PC-9 (cell line): Measurements from ENCODE around the gene XPC. TPM values are rescaled to one million over a fixed set of nuclear protein-coding genes. Genes with fewer than 3 reads are reported as not detected.

ENCODE experiments used
- BruUV-seq: library from RNA; stranded (reverse); fragments of 400-500 nt; replicated peaks from 2 replicates; lab custom pipeline; 2021; lab: Mats Ljungman, UMichigan
- CTCF ChIA-PET: fragments of 300-600 bp; sonication (Branson Sonifier 250); formaldehyde crosslinking; loops from one replicate; lab custom pipeline; 2022; ENCODE audit warnings: antibody characterized with exemption; lab: Charles Lee
- POLR2A ChIA-PET: fragments of 300-600 bp; sonication (Branson Sonifier 250); formaldehyde crosslinking; loops from one replicate; lab custom pipeline; 2022; ENCODE audit warnings: antibody characterized with exemption; ENCODE audit not compliant: unreplicated experiment; lab: Charles Lee
- DNase-seq, 2 experiments: peaks; one replicate each; pipeline versions ENCODE4 v3.0.0 to v3.0.0-alpha.2; 2015 to 2022; ENCODE audit warnings: mixed read lengths in 1 of 2
- H2AFZ ChIP-seq: fragments of 200-600 bp; sonication (generic); 2 replicates; pipeline ENCODE4 v1.8.1; 2017; ENCODE audit warnings: antibody characterized with exemption
- H3F3A ChIP-seq: fragments of 200-600 bp; sonication (generic); 2 replicates; pipeline ENCODE4 v1.8.1; 2017; ENCODE audit warnings: antibody characterized with exemption, mild to moderate bottlenecking, low read depth; ENCODE audit not compliant: insufficient read depth
- H3K27ac ChIP-seq: fragments of 200-600 bp; sonication (generic); 2 replicates; pipeline ENCODE4 v1.6.1; 2016; ENCODE audit warnings: mixed run types
- H3K27me3 ChIP-seq: fragments of 200-600 bp; sonication (generic); 2 replicates; pipeline ENCODE4 v1.6.1; 2016; ENCODE audit warnings: low read depth, mixed run types; ENCODE audit not compliant: insufficient read depth
- H3K36me3 ChIP-seq: fragments of 200-600 bp; sonication (generic); 2 replicates; pipeline ENCODE4 v1.6.1; 2016; ENCODE audit warnings: low read depth, mixed run types
- H3K4me1 ChIP-seq: fragments of 200-600 bp; sonication (generic); replicated peaks from 2 replicates; pipeline ENCODE4 v1.6.1; 2016; ENCODE audit warnings: mixed run types; ENCODE audit not compliant: insufficient read depth
- H3K4me2 ChIP-seq: fragments of 200-600 bp; sonication (generic); 2 replicates; pipeline ENCODE4 v1.6.1; 2017; ENCODE audit warnings: mixed run types
- H3K4me3 ChIP-seq: fragments of 200-600 bp; sonication (generic); 2 replicates; pipeline ENCODE4 v1.6.1; 2016; ENCODE audit warnings: mixed run types
- H3K79me2 ChIP-seq: fragments of 200-600 bp; sonication (generic); 2 replicates; pipeline ENCODE4 v1.6.1; 2017; ENCODE audit warnings: low read depth, mixed run types
- H3K9me2 ChIP-seq: fragments of 200-600 bp; sonication (generic); 2 replicates; pipeline ENCODE4 v1.8.1; 2017; ENCODE audit warnings: mild to moderate bottlenecking; ENCODE audit not compliant: insufficient read depth
- H3K9me3 ChIP-seq: fragments of 200-600 bp; sonication (generic); 2 replicates; pipeline ENCODE4 v1.8.1; 2016; ENCODE audit warnings: low read depth; ENCODE audit not compliant: insufficient read depth
- H4K20me1 ChIP-seq: fragments of 200-600 bp; sonication (generic); 2 replicates; pipeline ENCODE4 v1.8.1; 2017; ENCODE audit not compliant: insufficient read depth
- CTCF ChIP-seq: fragments of 200-600 bp; sonication (generic); conservative IDR thresholded peaks from 2 replicates; pipeline ENCODE4 v1.6.1; 2017; ENCODE audit warnings: mixed run types, antibody characterized with exemption, mild to moderate bottlenecking, moderate library complexity
- EZH2 ChIP-seq: fragments of 200-600 bp; sonication (generic); IDR thresholded peaks from 2 replicates; pipeline ENCODE4 v1.8.0; 2017; ENCODE audit warnings: antibody characterized with exemption, low read depth
- intact Hi-C: fragments of 100-400 bp; cut with micrococcal nuclease; formaldehyde crosslinking; loops from one replicate; pipeline ENCODE4 v1.10.0; 2022; ENCODE audit not compliant: unreplicated experiment
- total RNA-seq: library from RNA; stranded (reverse); gene quantifications from 2 replicates; pipeline ENCODE4 v1.2.3, GENCODE V29; 2021

XPC gene
- total RNA-seq, 1 experiment from 2014 or later: 27.1 TPM

- no peaks in the 10 kb centered on the region for H3F3A ChIP-seq
- H3K9me3 ChIP-seq: no peaks in the 10 kb centered on the region; the same call in 1 of the 2 replicates
- no peak overlapping the region for H3K27ac ChIP-seq
- no peaks in the 10 kb centered on the region for H3K4me1 ChIP-seq
- POLR2A ChIA-PET: no interaction called here
- no peaks in the 10 kb centered on the region for H3K79me2 ChIP-seq
- no peaks in the 10 kb centered on the region for H4K20me1 ChIP-seq
- H3K36me3 ChIP-seq: peaks cover 46% of the 10 kb centered on the region
- H3K4me2 ChIP-seq: no peak overlapping the region
- H2AFZ ChIP-seq: no peak overlapping the region
- no peaks in the 10 kb centered on the region for H3K9me2 ChIP-seq
- CTCF ChIA-PET: no interaction called here
- intact Hi-C loops: no loop called here
- H3K4me3 ChIP-seq: no peak overlapping the region
- no TSS peak for BruUV-seq
- H3K27me3 ChIP-seq: no peaks in the 10 kb centered on the region
- no peak for TF ChIP-seq EZH2
- no peak for TF ChIP-seq CTCF
- DNase-seq: no peak
Observed at GRCh38 chr3:14161282-14161681, 17.1 kb downstream of the XPC start.

GRCh38 chr3:14159426-14159825 is 19.0 kb downstream of the XPC start:
- intact Hi-C loops: no loop called here
- no peak for TF ChIP-seq EZH2
- no peak for TF ChIP-seq CTCF
- H3K36me3 ChIP-seq: peaks cover 51% of the 10 kb centered on the region

GRCh38 chr3:14158370-14158769 is 20.0 kb downstream of the XPC start:
- BruUV-seq: no TSS peak
- TF ChIP-seq CTCF (no peak), EZH2 (no peak)
- H3K36me3 ChIP-seq: peaks cover 51% of the 10 kb centered on the region

More at GRCh38 chr3:14159426-14159825, 19.0 kb downstream of the XPC start:
- Histone ChIP-seq H3K4me3 (no peak overlapping the region), H4K20me1 (no peaks in the 10 kb centered on the region), H3K9me2 (no peaks in the 10 kb centered on the region), H3K79me2 (no peaks in the 10 kb centered on the region), H3K27ac (no peak overlapping the region), H3F3A (no peaks in the 10 kb centered on the region), H3K4me1 (no peaks in the 10 kb centered on the region), H3K9me3 (no peaks in the 10 kb centered on the region; the same call in 1 of the 2 replicates), H3K4me2 (no peak overlapping the region), H3K27me3 (no peaks in the 10 kb centered on the region), H2AFZ (no peak overlapping the region)
- BruUV-seq: no TSS peak
- ChIA-PET CTCF (no interaction called here), POLR2A (no interaction called here)
- DNase-seq: no peak

More at GRCh38 chr3:14158370-14158769, 20.0 kb downstream of the XPC start:
- no peak overlapping the region for H2AFZ ChIP-seq
- H4K20me1 ChIP-seq: no peaks in the 10 kb centered on the region
- H3K9me2 ChIP-seq: no peaks in the 10 kb centered on the region
- no peak overlapping the region for H3K27ac ChIP-seq
- H3K4me1 ChIP-seq: no peaks in the 10 kb centered on the region
- H3K79me2 ChIP-seq: no peaks in the 10 kb centered on the region
- H3F3A ChIP-seq: no peaks in the 10 kb centered on the region
- H3K4me3 ChIP-seq: no peak overlapping the region
- ChIA-PET CTCF (no interaction called here), POLR2A (interaction anchor here (0.5 to 0.7 kb wide), 2 partner anchors 14 to 1710 kb away, joined by 4 to 6 read pairs; no protein-coding TSS in a partner anchor)
- H3K27me3 ChIP-seq: no peaks in the 10 kb centered on the region
- intact Hi-C loops: no loop called here
- no peak for DNase-seq
- no peaks in the 10 kb centered on the region; the same call in 1 of the 2 replicates for H3K9me3 ChIP-seq
- no peak overlapping the region for H3K4me2 ChIP-seq
